HepG2 (cell line): ENCODE results near the gene SLC9A8. TPM values are rescaled to one million over a fixed set of nuclear protein-coding genes. Genes with fewer than 3 reads are reported as not detected.
A peak's percentile ranks its signal among the peaks of the same experiment; 100 is the strongest.

Experiments
- AGO1 ChIP-seq: fragments of 200-400 bp; formaldehyde crosslinking; IDR thresholded peaks from 2 replicates; pipeline ENCODE4 v1.6.1; 2017; ENCODE audit warnings: mild to moderate bottlenecking, low read depth, low read length, moderate library complexity; ENCODE audit not compliant: poor library complexity, severe bottlenecking
- ARID2 ChIP-seq: sonication (generic); formaldehyde crosslinking; IDR thresholded peaks from 2 replicates; pipeline ENCODE4 v1.8.1; 2022; ENCODE audit warnings: mild to moderate bottlenecking, missing genetic modification reagents, borderline replicate concordance
- ETV6 ChIP-seq: sonication (generic); formaldehyde crosslinking; conservative IDR thresholded peaks from 2 replicates; pipeline ENCODE4 v1.4.0; 2020; ENCODE audit warnings: missing genetic modification reagents
- GABPA ChIP-seq, 2 experiments: IDR thresholded peaks; 2 replicates each; pipeline ENCODE4 v1.6.1; 2011 to 2016; ENCODE audit warnings: low read depth in 2 of 2, low read length in 1 of 2, missing biosample characterization in 1 of 2, missing genetic modification characterization in 1 of 2
- GTF3A ChIP-seq: sonication (generic); formaldehyde crosslinking; conservative IDR thresholded peaks from 2 replicates; pipeline ENCODE4 v1.4.0; 2020; ENCODE audit warnings: mild to moderate bottlenecking, missing genetic modification reagents
- HDAC2 ChIP-seq: sonication (generic); formaldehyde crosslinking; IDR thresholded peaks from 2 replicates; pipeline ENCODE4 v1.4.0; 2020; ENCODE audit warnings: missing genetic modification reagents
- NFRKB ChIP-seq: fragments of 450-650 bp; IDR thresholded peaks from 2 replicates; pipeline ENCODE4 v1.6.1; 2017
- NR2F2 ChIP-seq: IDR thresholded peaks from 2 replicates; pipeline ENCODE4 v1.6.1; 2012; ENCODE audit warnings: low read depth, inconsistent platforms, borderline replicate concordance
- NR2F6 ChIP-seq, 2 experiments: IDR thresholded peaks; 2 replicates each; pipeline ENCODE4 v1.6.1; 2016; ENCODE audit warnings: antibody characterized with exemption in 1 of 2, mild to moderate bottlenecking in 1 of 2
- STAT6 ChIP-seq: sonication (generic); formaldehyde crosslinking; IDR thresholded peaks from 2 replicates; pipeline ENCODE4 v1.4.0; 2020; ENCODE audit warnings: missing genetic modification reagents, mild to moderate bottlenecking, borderline replicate concordance
- TEAD2 ChIP-seq: sonication (generic); formaldehyde crosslinking; IDR thresholded peaks from 2 replicates; pipeline ENCODE4 v1.9.0; 2021; ENCODE audit warnings: missing genetic modification reagents
- TEAD3 ChIP-seq: optimal IDR thresholded peaks from 2 replicates; pipeline ENCODE3; 2016; ENCODE audit warnings: borderline replicate concordance
- TEF ChIP-seq: sonication (generic); formaldehyde crosslinking; IDR thresholded peaks from 2 replicates; pipeline ENCODE4 v1.5.0; 2020; ENCODE audit warnings: missing genetic modification reagents
- WIZ ChIP-seq: sonication (generic); formaldehyde crosslinking; IDR thresholded peaks from 2 replicates; pipeline ENCODE4 v1.5.1; 2020; ENCODE audit warnings: mild to moderate bottlenecking, missing genetic modification reagents
- ZBTB39 ChIP-seq: sonication (generic); formaldehyde crosslinking; IDR thresholded peaks from 2 replicates; pipeline ENCODE4 v1.5.0; 2020; ENCODE audit warnings: missing genetic modification reagents
- ZMYM2 ChIP-seq: sonication (generic); formaldehyde crosslinking; IDR thresholded peaks from 2 replicates; pipeline ENCODE4 v1.8.0; 2022; ENCODE audit warnings: mild to moderate bottlenecking, missing genetic modification reagents
- ZNF234 ChIP-seq: sonication (generic); formaldehyde crosslinking; conservative IDR thresholded peaks from 2 replicates; pipeline ENCODE4 v1.5.1; 2020; ENCODE audit warnings: mild to moderate bottlenecking, missing genetic modification reagents
- ZNF251 ChIP-seq: sonication (generic); formaldehyde crosslinking; IDR thresholded peaks from 2 replicates; pipeline ENCODE4 v1.9.0; 2021; ENCODE audit warnings: mild to moderate bottlenecking, missing genetic modification reagents
- ZNF253 ChIP-seq: sonication (generic); formaldehyde crosslinking; IDR thresholded peaks from 2 replicates; pipeline ENCODE4 v1.8.0; 2022; ENCODE audit warnings: mild to moderate bottlenecking, missing genetic modification reagents, borderline replicate concordance
- ZNF326 ChIP-seq: sonication (generic); formaldehyde crosslinking; IDR thresholded peaks from 2 replicates; pipeline ENCODE4 v1.4.0; 2020; ENCODE audit warnings: missing genetic modification reagents, borderline replicate concordance
- ZNF614 ChIP-seq: IDR thresholded peaks from 2 replicates; pipeline ENCODE4 v1.6.1; 2018; ENCODE audit warnings: missing biosample characterization, missing genetic modification reagents, inconsistent platforms, borderline replicate concordance
- ZNF788 ChIP-seq: sonication (generic); formaldehyde crosslinking; IDR thresholded peaks from 2 replicates; pipeline ENCODE4 v1.5.0; 2020; ENCODE audit warnings: mild to moderate bottlenecking, missing genetic modification reagents, borderline replicate concordance
- polyA plus RNA-seq, 8 experiments: library from polyadenylated mRNA; depleted of rRNA in 3 of 8; stranded (reverse) in 7 of 8; unstranded in 1 of 8; fragments of >200 nt; fragmentation: Illumina TruSeq in 4 of 8; extraction: Trizol in 4 of 8; gene quantifications; 2 replicates each; pipeline versions ENCODE4 v1.2.1 to v1.2.3, GENCODE V29; 2011 to 2016; ENCODE audit warnings: low read depth in 4 of 8, missing spikeins in 1 of 8, mixed read lengths in 1 of 8; ENCODE audit not compliant: insufficient read depth in 1 of 8
- total RNA-seq, 5 experiments: library from RNA; depleted of rRNA; stranded (reverse); fragments of >200 nt; fragmentation: Illumina TruSeq; extraction: Trizol; gene quantifications; 2 replicates each; pipeline ENCODE4 v1.2.3, GENCODE V29; 2016; ENCODE audit warnings: low read depth in 1 of 5
- TF ChIP-seq, protein P1 (sequence below): sonication (generic); formaldehyde crosslinking; IDR thresholded peaks from 2 replicates; pipeline ENCODE4 v1.4.0; 2020; ENCODE audit warnings: missing genetic modification reagents
- TF ChIP-seq, protein P2 (sequence below): sonication (generic); formaldehyde crosslinking; IDR thresholded peaks from 2 replicates; pipeline ENCODE4 v1.5.1; 2020; ENCODE audit warnings: missing genetic modification reagents, mild to moderate bottlenecking, borderline replicate concordance

Gene SLC9A8
- total and polyA plus RNA-seq, 2 of the 13 experiments (the other 11 are each of a cell fraction or from before 2014, with no cell fraction given), result 4.1 to 7.4 TPM

GRCh38 chr20:49935746-49936152 lies 123.1 kb downstream of the SLC9A8 start (continued):
- peak; percentile 37; the same call in 1 of the 2 replicates for TF ChIP-seq NR2F2
- TF ChIP-seq ZBTB39 (CRISPR knock-in tag), result no peak
- TF ChIP-seq NR2F6 (IDR thresholded peaks at IDR 0.05), result no peak
- no peak for TF ChIP-seq NR2F6 (CRISPR knock-in tag; IDR thresholded peaks at IDR 0.05)
- peak; percentile 62; the same call in 1 of the 2 replicates for TF ChIP-seq ZMYM2 (CRISPR knock-in tag)
- no peak for TF ChIP-seq STAT6 (CRISPR knock-in tag)
- TF ChIP-seq, protein P1, sequence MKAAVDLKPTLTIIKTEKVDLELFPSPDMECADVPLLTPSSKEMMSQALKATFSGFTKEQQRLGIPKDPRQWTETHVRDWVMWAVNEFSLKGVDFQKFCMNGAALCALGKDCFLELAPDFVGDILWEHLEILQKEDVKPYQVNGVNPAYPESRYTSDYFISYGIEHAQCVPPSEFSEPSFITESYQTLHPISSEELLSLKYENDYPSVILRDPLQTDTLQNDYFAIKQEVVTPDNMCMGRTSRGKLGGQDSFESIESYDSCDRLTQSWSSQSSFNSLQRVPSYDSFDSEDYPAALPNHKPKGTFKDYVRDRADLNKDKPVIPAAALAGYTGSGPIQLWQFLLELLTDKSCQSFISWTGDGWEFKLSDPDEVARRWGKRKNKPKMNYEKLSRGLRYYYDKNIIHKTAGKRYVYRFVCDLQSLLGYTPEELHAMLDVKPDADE, result 0 out of 2 replicates have a peak, but pooled peaks have one; percentile 13
- 0 out of 2 replicates have a peak, but pooled peaks have one; percentile 2 for TF ChIP-seq ZNF234
- no peak for TF ChIP-seq NFRKB
- no peak for TF ChIP-seq TEAD2 (CRISPR knock-in tag)
- TF ChIP-seq ZNF614, result no peak
- no peak for TF ChIP-seq WIZ (CRISPR knock-in tag)
- no peak for TF ChIP-seq GABPA (IDR thresholded peaks at IDR 0.05; ENCODE audit: low read depth, low read length)
- no peak; the same call in 1 of the 2 replicates for TF ChIP-seq GABPA (CRISPR knock-in tag; IDR thresholded peaks at IDR 0.05; ENCODE audit: low read depth)
- TF ChIP-seq HDAC2 (CRISPR knock-in tag), result no peak; the same call in 1 of the 2 replicates
- TF ChIP-seq TEAD3, result no peak
- TF ChIP-seq TEF (CRISPR knock-in tag), result no peak
- no peak for TF ChIP-seq ZNF253 (CRISPR knock-in tag)
- no peak for TF ChIP-seq ZNF788 (CRISPR knock-in tag)
- TF ChIP-seq AGO1, result no peak
- no peak for TF ChIP-seq ARID2 (CRISPR knock-in tag)
- no peak for TF ChIP-seq ETV6 (CRISPR knock-in tag)
- TF ChIP-seq, protein P2, sequence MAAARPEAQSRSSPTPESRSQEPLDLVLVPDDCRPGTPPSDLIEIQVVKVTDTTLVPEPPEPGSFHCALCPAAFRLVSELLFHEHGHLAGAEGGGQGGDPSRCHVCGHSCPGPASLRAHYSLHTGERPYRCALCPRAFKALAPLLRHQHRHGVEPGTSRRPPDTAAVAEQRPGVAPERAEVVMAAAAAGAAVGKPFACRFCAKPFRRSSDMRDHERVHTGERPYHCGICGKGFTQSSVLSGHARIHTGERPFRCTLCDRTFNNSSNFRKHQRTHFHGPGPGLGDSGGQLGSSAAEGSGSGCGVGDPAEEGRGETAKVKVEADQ, result peak; percentile 19; the same call in 1 of the 2 replicates
- TF ChIP-seq GTF3A (CRISPR knock-in tag), result no peak
- TF ChIP-seq ZNF251, result no peak
- TF ChIP-seq ZNF326 (CRISPR knock-in tag), result no peak
